ENCODE results near the gene MUC5B. TPM values are rescaled to one million over a fixed set of nuclear protein-coding genes. Genes with fewer than 3 reads are reported as not detected.

The MUC5B gene
- total RNA-seq, 1 donor from 2014 or later = not detected

DNA sequence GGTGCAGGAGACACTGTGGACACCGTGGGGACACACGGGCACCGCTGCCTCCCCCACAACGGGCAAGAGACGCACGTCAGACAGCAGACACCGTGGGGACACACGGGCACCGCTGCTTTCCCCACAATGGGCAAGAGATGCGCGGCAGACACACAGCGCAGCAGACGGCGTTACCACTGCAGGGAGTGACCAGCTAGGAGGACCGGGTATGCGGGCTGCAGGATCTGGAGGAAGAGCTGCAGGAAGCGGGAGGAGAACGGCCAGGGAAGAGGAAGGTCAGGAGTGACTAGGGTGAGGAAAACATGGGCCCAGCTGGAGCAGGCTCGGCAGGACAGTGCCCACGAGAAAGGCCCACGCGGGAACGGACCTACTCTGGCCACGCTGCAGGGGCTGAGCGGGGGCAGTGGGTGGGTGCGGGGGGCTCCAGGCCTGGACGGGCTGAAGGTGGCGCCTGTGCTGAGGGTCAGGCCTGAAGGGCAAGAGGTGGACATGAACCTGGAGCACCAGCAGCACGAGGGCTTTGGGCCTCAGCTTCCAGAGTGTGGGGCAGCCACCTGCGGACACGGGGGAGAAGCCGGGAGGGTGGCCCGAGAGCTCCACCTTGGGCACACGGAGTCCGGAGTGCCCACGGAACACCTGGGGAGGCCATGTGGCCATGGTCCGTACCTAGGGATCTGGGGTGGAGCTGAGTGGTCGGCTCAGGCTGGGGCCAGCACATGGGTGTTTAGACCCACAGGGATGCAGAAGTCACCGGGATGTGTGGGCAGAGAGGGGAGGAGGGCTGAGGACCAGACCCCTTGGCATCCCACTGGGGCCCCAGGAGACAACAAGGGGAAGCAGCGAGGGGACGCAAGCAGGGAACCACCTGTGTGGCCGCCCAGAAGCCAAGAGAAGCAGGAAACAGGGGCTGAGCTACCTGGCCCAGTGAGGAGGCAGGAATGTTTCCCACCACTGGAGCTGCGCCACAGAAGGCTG is 70.1 kb downstream of the MUC5B start:
- no peaks in the 10 kb centered on the region for H3K36me3 ChIP-seq
- H3K9me3 ChIP-seq (ENCODE audit: low read depth) = no peaks in the 10 kb centered on the region
- Mint-ChIP-seq H3K4me3 (no peak overlapping the region), H3K36me3 (peaks cover 4% of the 10 kb centered on the region), H3K4me1 (no peaks in the 10 kb centered on the region), H3K27ac (peak overlapping the region; percentile 47), H3K9me3 (no peaks in the 10 kb centered on the region), H3K27me3 (ENCODE audit: insufficient read depth, low read depth) (peaks cover 3% of the 10 kb centered on the region)
- no peak overlapping the region for H3K9ac ChIP-seq
- no peak overlapping the region for H3K4me3 ChIP-seq
- no peaks in the 10 kb centered on the region for H4K20me1 ChIP-seq (ENCODE audit: low read depth)
- H3K79me2 ChIP-seq (ENCODE audit: low read depth) = no peaks in the 10 kb centered on the region
- H3K27ac ChIP-seq = no peak overlapping the region
- H3F3A ChIP-seq (ENCODE audit: low read depth) = no peaks in the 10 kb centered on the region
- H3K4me1 ChIP-seq = no peaks in the 10 kb centered on the region
- H3K27me3 ChIP-seq = no peaks in the 10 kb centered on the region
- no peak overlapping the region for H2AFZ ChIP-seq (replicated peaks)
- no peak overlapping the region for H3K4me2 ChIP-seq
- TF ChIP-seq EZH2phosphoT487 (IDR thresholded peaks at IDR 0.05) (no peak), EZH2 (IDR thresholded peaks at IDR 0.05) (no peak)
- TF ChIP-seq, protein P1, sequence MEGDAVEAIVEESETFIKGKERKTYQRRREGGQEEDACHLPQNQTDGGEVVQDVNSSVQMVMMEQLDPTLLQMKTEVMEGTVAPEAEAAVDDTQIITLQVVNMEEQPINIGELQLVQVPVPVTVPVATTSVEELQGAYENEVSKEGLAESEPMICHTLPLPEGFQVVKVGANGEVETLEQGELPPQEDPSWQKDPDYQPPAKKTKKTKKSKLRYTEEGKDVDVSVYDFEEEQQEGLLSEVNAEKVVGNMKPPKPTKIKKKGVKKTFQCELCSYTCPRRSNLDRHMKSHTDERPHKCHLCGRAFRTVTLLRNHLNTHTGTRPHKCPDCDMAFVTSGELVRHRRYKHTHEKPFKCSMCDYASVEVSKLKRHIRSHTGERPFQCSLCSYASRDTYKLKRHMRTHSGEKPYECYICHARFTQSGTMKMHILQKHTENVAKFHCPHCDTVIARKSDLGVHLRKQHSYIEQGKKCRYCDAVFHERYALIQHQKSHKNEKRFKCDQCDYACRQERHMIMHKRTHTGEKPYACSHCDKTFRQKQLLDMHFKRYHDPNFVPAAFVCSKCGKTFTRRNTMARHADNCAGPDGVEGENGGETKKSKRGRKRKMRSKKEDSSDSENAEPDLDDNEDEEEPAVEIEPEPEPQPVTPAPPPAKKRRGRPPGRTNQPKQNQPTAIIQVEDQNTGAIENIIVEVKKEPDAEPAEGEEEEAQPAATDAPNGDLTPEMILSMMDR (IDR thresholded peaks at IDR 0.05) = no peak
- DNase-seq (ENCODE audit: low spot score) = no peak

DNA sequence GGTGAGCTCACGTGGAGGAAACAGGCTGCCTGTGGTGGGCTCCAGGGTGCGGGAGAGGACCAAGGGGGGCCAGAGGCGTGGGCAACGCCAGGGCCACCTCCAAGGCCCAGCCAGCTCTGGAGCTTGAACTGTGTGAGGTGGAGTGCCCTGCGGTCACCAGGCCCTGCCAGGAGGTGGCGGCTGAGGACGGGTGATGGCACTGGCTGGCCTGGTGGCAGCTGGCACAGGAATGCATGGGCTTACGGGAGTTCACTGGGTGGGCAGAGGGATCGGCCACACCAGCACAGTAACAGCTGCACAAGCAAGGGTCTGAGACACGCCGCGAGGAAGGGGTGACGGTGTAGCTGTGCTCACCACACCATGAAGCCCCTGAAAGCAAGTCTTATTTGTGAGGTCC is 70.8 kb downstream of the MUC5B start:
- Histone ChIP-seq H3K4me1 (no peaks in the 10 kb centered on the region), H2AFZ (replicated peaks) (no peak overlapping the region), H3K36me3 (no peaks in the 10 kb centered on the region), H3K9ac (no peak overlapping the region), H3F3A (ENCODE audit: low read depth) (no peaks in the 10 kb centered on the region), H3K4me3 (no peak overlapping the region), H4K20me1 (ENCODE audit: low read depth) (peaks cover under 1% of the 10 kb centered on the region), H3K27ac (no peak overlapping the region), H3K4me2 (no peak overlapping the region), H3K9me3 (ENCODE audit: low read depth) (no peaks in the 10 kb centered on the region), H3K27me3 (no peaks in the 10 kb centered on the region), H3K79me2 (ENCODE audit: low read depth) (peaks cover 6% of the 10 kb centered on the region)
- Mint-ChIP-seq H3K27me3 (ENCODE audit: insufficient read depth, low read depth) (peaks cover 3% of the 10 kb centered on the region), H3K36me3 (peaks cover 4% of the 10 kb centered on the region), H3K9me3 (no peaks in the 10 kb centered on the region), H3K4me1 (no peaks in the 10 kb centered on the region), H3K27ac (no peak overlapping the region), H3K4me3 (no peak overlapping the region)
- TF ChIP-seq, protein P1 (IDR thresholded peaks at IDR 0.05) = peak; percentile 33
- TF ChIP-seq EZH2phosphoT487 (IDR thresholded peaks at IDR 0.05) = no peak
- no peak for TF ChIP-seq EZH2 (IDR thresholded peaks at IDR 0.05)
- DNase-seq (ENCODE audit: low spot score) = no peak

DNA sequence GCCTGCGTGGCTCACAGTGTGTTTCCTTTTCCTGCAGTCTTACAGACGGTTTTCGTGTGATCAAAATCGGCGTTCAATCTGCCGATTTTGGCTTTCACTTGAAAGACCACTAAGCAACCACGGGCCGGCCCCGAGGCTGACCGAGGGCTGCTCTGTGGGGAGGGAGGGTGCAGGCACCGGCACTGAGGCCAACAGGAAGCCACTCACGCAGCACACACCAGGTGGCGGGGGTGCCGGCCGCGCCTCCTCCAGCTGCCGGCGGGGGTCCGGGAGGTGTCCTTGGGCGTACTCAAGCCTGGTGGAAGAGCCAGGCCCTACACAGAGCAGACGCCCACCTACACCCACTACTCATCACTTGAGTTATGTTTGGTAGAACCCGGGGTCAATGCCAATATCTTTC is 72.2 kb downstream of the MUC5B start:
- DNase-seq (ENCODE audit: low spot score) = no peak
- no peak overlapping the region for H3K27ac Mint-ChIP-seq

More for the DNA sequence above, 72.2 kb downstream of the MUC5B start:
- TF ChIP-seq EZH2phosphoT487 (IDR thresholded peaks at IDR 0.05) (no peak), EZH2 (IDR thresholded peaks at IDR 0.05) (no peak)
- TF ChIP-seq, protein P1 (IDR thresholded peaks at IDR 0.05) = no peak
- Mint-ChIP-seq H3K36me3 (peaks cover 6% of the 10 kb centered on the region), H3K4me3 (no peak overlapping the region), H3K9me3 (no peaks in the 10 kb centered on the region), H3K4me1 (peaks cover 3% of the 10 kb centered on the region), H3K27me3 (ENCODE audit: insufficient read depth, low read depth) (peaks cover 5% of the 10 kb centered on the region)
- no peaks in the 10 kb centered on the region for H3K36me3 ChIP-seq
- H3F3A ChIP-seq (ENCODE audit: low read depth) = no peaks in the 10 kb centered on the region
- peaks cover 20% of the 10 kb centered on the region for H3K79me2 ChIP-seq (ENCODE audit: low read depth)
- no peaks in the 10 kb centered on the region for H3K4me1 ChIP-seq
- no peaks in the 10 kb centered on the region for H3K9me3 ChIP-seq (ENCODE audit: low read depth)
- H3K4me3 ChIP-seq = no peak overlapping the region
- no peaks in the 10 kb centered on the region for H3K27me3 ChIP-seq
- H3K9ac ChIP-seq = no peak overlapping the region
- H3K4me2 ChIP-seq = no peak overlapping the region
- no peak overlapping the region for H3K27ac ChIP-seq
- H2AFZ ChIP-seq (replicated peaks) = no peak overlapping the region
- H4K20me1 ChIP-seq (ENCODE audit: low read depth) = peaks cover 14% of the 10 kb centered on the region

Measured in neural progenitor cell (in vitro differentiated cells).